ENCODE results near the gene DNER. TPM values are rescaled to one million over a fixed set of nuclear protein-coding genes. Genes with fewer than 3 reads are reported as not detected.

The DNER gene
- total and polyA plus RNA-seq, 10 of the 15 experiments (the other 5 are each of a cell fraction or from before 2014, with no cell fraction given) = 0.04 to 0.08 (median 0.07) TPM; not detected in 7

DNA sequence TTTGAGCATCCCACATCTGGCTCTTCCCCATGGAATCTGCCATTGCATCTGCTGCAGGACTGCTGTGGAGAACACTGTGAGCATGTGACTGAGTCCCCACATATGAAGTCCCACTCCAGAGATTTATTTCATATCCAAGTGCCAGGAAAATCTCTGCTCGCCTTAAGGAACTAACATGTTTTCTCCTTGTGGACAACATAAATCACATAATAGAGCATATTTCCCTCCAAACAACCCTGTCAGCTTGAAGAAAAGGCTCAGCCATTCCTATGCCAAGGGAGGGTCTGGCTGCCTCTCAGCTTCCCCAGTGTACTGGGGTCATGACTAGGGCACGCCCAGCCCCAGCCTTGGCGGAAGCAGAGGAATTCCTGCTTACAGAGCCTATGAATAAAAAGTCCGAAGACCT, 193.7 kb downstream of the DNER start (continued):
- TF ChIP-seq EZH2 (IDR thresholded peaks at IDR 0.05; ENCODE audit: borderline replicate concordance, control insufficient read depth, low read depth, low read length) (no peak), TAF1 (IDR thresholded peaks at IDR 0.05; ENCODE audit: borderline replicate concordance, low read depth, low read length) (no peak), KDM1A (IDR thresholded peaks at IDR 0.05; ENCODE audit: borderline replicate concordance) (no peak), ZNF384 (IDR thresholded peaks at IDR 0.05; ENCODE audit: borderline replicate concordance, low read depth, low read length) (no peak), ATF3 (IDR thresholded peaks at IDR 0.05; ENCODE audit: borderline replicate concordance, extremely low read depth, low read depth, low read length) (no peak), CHD1 (IDR thresholded peaks at IDR 0.05; ENCODE audit: low read depth, low read length) (no peak), SMAD1 (IDR thresholded peaks at IDR 0.05; ENCODE audit: low read depth, partially characterized antibody) (no peak), JUND (IDR thresholded peaks at IDR 0.05; ENCODE audit: low read depth, low read length) (no peak), IKZF2 (IDR thresholded peaks at IDR 0.05) (no peak)

DNA sequence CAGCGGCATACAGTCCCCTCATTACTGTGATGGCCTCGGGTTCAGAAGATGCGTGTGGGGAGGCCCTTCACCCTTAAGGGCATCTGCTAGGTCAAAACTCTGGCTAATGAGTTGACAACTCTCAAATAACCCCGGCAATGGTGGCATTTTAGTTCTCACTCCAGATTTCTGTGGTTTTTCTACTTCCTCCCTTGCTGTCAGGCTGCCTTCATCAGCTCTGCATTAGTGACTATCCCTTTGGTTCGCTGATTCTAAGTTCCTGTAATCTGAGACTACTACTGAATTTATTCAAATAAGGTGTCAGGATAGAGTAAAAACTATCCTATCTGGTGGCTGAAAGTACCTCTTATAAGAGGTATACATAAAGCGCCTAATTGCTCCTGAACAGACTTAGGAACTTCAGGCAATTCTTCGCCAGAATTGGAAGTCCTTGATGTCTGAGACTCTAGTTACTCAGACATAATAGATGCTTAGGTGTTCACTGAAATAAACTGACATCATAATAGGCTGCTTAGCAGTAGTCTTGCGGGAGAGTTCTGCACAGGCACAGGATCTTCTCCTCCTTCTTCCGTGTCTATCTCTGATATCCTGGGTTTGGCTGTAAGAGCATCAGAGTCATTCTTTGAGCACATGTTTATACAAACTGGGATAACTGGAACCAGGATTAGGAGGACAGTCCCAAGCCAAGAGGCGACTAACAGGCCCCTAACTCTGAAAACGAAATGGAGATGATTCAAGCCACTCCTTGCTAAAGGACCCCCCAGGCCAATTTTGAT, 194.5 kb downstream of the DNER start:
- H3K27me3 ChIP-seq (replicated peaks in 1 of 2; ENCODE audit: control insufficient read depth in 2 of 2, insufficient read depth in 2 of 2, low read length in 1 of 2) = 0 out of 4 replicates have a peak, but pooled peaks cover 0 to 2% of the 10 kb centered on the region in 2 experiments
- RAD21 ChIA-PET (ENCODE audit: unreplicated experiment) = no interaction called here
- DNase-seq (ENCODE audit: low read depth, low spot score) (no peak), FAIRE-seq (no peak), ATAC-seq (peak; percentile 27; the same call in 1 of the 3 replicates)
- no peak overlapping the region for H3K4me3 ChIP-seq
- no peaks in the 10 kb centered on the region for H3K9me3 ChIP-seq (replicated peaks; ENCODE audit: control insufficient read depth, insufficient read depth, low read length)
- in situ Hi-C loops (cut with MboI) = no loop called here
- POLR2A ChIA-PET = no interaction called here
- H3K79me2 ChIP-seq (ENCODE audit: control insufficient read depth, insufficient read depth, low read length) = no peaks in the 10 kb centered on the region
- H3K4me2 ChIP-seq (ENCODE audit: control insufficient read depth, insufficient read depth) = no peak overlapping the region
- SMC1A ChIA-PET (ENCODE audit: uncharacterized antibody, unreplicated experiment) = no interaction called here
- BruUV-seq (replicated peaks) = no TSS peak
- no peaks in the 10 kb centered on the region for H3K36me3 ChIP-seq (ENCODE audit: control insufficient read depth in 2 of 2, insufficient read depth in 2 of 2, low read length in 1 of 2)
- 21% methylated on average over 11 of the region's 11 CpGs for WGBS (ENCODE audit: insufficient coverage, insufficient replicate concordance, low lambda C conversion rate, missing lambda C conversion rate)
- H3K4me1 ChIP-seq (ENCODE audit: control insufficient read depth, insufficient read depth, low read length) = no peaks in the 10 kb centered on the region; the same call in 1 of the 2 replicates
- H3K9ac ChIP-seq (ENCODE audit: control insufficient read depth, insufficient read depth, low read length) = no peak overlapping the region
- no peaks in the 10 kb centered on the region for H4K20me1 ChIP-seq (ENCODE audit: control insufficient read depth, insufficient read depth)
- intact Hi-C loops (cut with micrococcal nuclease; ENCODE audit: unreplicated experiment) = no loop called here
- CTCF ChIA-PET = no interaction called here
- no peak overlapping the region for H2AFZ ChIP-seq (ENCODE audit: control insufficient read depth, low read depth, low read length)
- H3K27ac ChIP-seq (ENCODE audit: control insufficient read depth, insufficient read depth) = no peak overlapping the region
- TF ChIP-seq E2F8 (IDR thresholded peaks at IDR 0.05; ENCODE audit: low read depth, partially characterized antibody) = no peak
- TF ChIP-seq MTA3 (IDR thresholded peaks at IDR 0.05; ENCODE audit: borderline replicate concordance, low read length) = no peak
- no peak for TF ChIP-seq POU2F2 (IDR thresholded peaks at IDR 0.05; ENCODE audit: borderline replicate concordance, low read depth, low read length)
- no peak for TF ChIP-seq SIN3A (IDR thresholded peaks at IDR 0.05; ENCODE audit: low read depth, low read length)
- TF ChIP-seq POLR2AphosphoS2 (IDR thresholded peaks at IDR 0.05; ENCODE audit: low read depth, low read length) = no peak
- TF ChIP-seq, protein P1, sequence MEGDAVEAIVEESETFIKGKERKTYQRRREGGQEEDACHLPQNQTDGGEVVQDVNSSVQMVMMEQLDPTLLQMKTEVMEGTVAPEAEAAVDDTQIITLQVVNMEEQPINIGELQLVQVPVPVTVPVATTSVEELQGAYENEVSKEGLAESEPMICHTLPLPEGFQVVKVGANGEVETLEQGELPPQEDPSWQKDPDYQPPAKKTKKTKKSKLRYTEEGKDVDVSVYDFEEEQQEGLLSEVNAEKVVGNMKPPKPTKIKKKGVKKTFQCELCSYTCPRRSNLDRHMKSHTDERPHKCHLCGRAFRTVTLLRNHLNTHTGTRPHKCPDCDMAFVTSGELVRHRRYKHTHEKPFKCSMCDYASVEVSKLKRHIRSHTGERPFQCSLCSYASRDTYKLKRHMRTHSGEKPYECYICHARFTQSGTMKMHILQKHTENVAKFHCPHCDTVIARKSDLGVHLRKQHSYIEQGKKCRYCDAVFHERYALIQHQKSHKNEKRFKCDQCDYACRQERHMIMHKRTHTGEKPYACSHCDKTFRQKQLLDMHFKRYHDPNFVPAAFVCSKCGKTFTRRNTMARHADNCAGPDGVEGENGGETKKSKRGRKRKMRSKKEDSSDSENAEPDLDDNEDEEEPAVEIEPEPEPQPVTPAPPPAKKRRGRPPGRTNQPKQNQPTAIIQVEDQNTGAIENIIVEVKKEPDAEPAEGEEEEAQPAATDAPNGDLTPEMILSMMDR (IDR thresholded peaks at IDR 0.05 in 2 of 3, conservative IDR thresholded peaks at IDR 0.05 in 1 of 3; ENCODE audit: control insufficient read depth in 2 of 3, extremely low read depth in 1 of 3, insufficient read depth in 1 of 3, low read depth in 3 of 3, low read length in 3 of 3) = no peak
- no peak for TF ChIP-seq CHD4 (IDR thresholded peaks at IDR 0.05)
- no peak for TF ChIP-seq NR2C1 (IDR thresholded peaks at IDR 0.05)
- TF ChIP-seq ZNF622 (IDR thresholded peaks at IDR 0.05) = no peak
